ENCODE results near the gene SLC5A8.

The SLC5A8 gene

GRCh38 chr12:101173197-101173749, 36.8 kb downstream of the SLC5A8 start:
- Histone ChIP-seq H3K4me3 (IDR thresholded peaks at IDR 0.05; ENCODE audit: insufficient read depth, low read depth, low read length) (no peak overlapping the region), H2AFZ (ENCODE audit: low read depth) (no peak overlapping the region), H3K4me2 (no peak overlapping the region), H3K27me3 (ENCODE audit: insufficient read depth, low read depth) (no peaks in the 10 kb centered on the region), H3K27ac (no peak overlapping the region), H4K20me1 (ENCODE audit: insufficient read depth) (no peaks in the 10 kb centered on the region), H3K9ac (no peak overlapping the region), H3K36me3 (ENCODE audit: insufficient read depth) (no peaks in the 10 kb centered on the region), H3K4me1 (ENCODE audit: low read depth, poor library complexity, severe bottlenecking) (no peaks in the 10 kb centered on the region), H3K79me2 (ENCODE audit: insufficient read depth, low read depth) (no peaks in the 10 kb centered on the region)
- TF ChIP-seq, protein P1, sequence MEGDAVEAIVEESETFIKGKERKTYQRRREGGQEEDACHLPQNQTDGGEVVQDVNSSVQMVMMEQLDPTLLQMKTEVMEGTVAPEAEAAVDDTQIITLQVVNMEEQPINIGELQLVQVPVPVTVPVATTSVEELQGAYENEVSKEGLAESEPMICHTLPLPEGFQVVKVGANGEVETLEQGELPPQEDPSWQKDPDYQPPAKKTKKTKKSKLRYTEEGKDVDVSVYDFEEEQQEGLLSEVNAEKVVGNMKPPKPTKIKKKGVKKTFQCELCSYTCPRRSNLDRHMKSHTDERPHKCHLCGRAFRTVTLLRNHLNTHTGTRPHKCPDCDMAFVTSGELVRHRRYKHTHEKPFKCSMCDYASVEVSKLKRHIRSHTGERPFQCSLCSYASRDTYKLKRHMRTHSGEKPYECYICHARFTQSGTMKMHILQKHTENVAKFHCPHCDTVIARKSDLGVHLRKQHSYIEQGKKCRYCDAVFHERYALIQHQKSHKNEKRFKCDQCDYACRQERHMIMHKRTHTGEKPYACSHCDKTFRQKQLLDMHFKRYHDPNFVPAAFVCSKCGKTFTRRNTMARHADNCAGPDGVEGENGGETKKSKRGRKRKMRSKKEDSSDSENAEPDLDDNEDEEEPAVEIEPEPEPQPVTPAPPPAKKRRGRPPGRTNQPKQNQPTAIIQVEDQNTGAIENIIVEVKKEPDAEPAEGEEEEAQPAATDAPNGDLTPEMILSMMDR (conservative IDR thresholded peaks at IDR 0.05; ENCODE audit: low read depth, low read length), result no peak

DNA sequence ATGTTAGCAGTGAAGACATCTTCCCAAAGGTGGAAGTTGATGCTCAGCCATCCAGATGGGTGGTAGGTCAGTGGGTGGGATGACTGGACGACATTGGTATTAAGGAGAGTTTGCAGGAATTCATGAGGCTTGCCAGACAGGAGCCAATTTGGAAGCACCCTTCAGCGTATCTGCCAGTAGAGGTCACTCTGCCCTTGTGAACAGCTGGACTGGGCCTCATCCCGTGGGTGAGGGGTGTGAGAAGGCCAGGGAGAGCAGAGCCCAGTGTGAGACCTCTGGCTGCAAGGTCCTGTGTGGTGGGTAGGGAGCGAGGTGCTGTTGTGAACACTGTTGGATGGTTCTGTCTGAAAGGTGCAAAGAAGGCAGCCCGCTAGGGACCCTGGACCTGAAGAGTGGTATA, 37.7 kb downstream of the SLC5A8 start:
- Histone ChIP-seq H3K36me3 (ENCODE audit: insufficient read depth) (no peaks in the 10 kb centered on the region), H3K4me2 (no peak overlapping the region), H4K20me1 (ENCODE audit: insufficient read depth) (no peaks in the 10 kb centered on the region), H3K4me3 (IDR thresholded peaks at IDR 0.05; ENCODE audit: insufficient read depth, low read depth, low read length) (no peak overlapping the region), H3K27ac (no peak overlapping the region), H3K9ac (no peak overlapping the region), H3K4me1 (ENCODE audit: low read depth, poor library complexity, severe bottlenecking) (no peaks in the 10 kb centered on the region), H3K79me2 (ENCODE audit: insufficient read depth, low read depth) (no peaks in the 10 kb centered on the region), H3K27me3 (ENCODE audit: insufficient read depth, low read depth) (no peaks in the 10 kb centered on the region), H2AFZ (ENCODE audit: low read depth) (no peak overlapping the region)
- TF ChIP-seq, protein P1 (conservative IDR thresholded peaks at IDR 0.05; ENCODE audit: low read depth, low read length), result no peak

DNA sequence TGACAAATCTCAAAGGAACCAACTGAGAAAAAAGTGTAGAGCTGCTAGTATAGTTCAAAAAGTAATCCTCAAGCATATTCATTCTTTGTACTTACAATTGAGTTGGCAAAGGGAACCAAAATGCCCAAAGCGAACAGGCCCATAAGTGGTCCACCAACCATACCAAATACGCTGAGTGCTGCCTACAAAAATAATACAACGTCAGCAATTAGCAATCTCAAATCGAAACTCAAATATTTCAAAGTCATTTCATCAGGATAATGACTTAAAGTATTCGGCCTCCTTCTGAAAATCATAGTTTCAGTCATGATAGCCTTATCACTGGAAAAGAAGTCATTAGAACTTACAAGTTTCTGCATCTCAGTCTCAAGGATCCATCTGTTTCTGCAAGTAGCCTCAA, 42.0 kb downstream of the SLC5A8 start:
- H3K4me3 ChIP-seq (IDR thresholded peaks at IDR 0.05; ENCODE audit: insufficient read depth, low read depth, low read length), result no peak overlapping the region
- TF ChIP-seq, protein P1 (conservative IDR thresholded peaks at IDR 0.05; ENCODE audit: low read depth, low read length), result no peak

DNA sequence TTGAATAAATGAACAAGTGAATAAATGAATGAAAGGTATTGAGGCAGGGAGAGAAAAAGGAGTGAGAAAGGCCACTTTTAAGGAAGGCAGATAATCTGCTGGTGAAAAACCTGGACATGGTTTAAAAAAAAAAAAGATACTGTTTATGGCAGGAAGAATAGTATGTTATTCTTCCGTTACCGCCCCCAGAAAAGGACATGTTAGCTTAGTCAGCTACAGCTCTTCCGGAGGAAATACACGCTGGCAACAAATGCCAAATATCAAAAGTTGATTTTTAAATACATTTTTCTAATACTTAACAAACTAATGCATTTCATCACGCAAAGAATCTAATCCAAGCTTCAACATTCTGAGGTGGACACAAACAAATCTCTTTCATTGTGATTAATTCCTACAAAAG, 43.2 kb downstream of the SLC5A8 start:
- TF ChIP-seq, protein P1 (conservative IDR thresholded peaks at IDR 0.05; ENCODE audit: low read depth, low read length), result no peak
- no peaks in the 10 kb centered on the region for H3K27me3 ChIP-seq (ENCODE audit: insufficient read depth, low read depth)
- no peak overlapping the region for H3K4me2 ChIP-seq

More for the DNA sequence above, 42.0 kb downstream of the SLC5A8 start:
- Histone ChIP-seq H3K9ac (no peak overlapping the region), H3K36me3 (ENCODE audit: insufficient read depth) (no peaks in the 10 kb centered on the region), H4K20me1 (ENCODE audit: insufficient read depth) (no peaks in the 10 kb centered on the region), H3K4me2 (no peak overlapping the region), H3K79me2 (ENCODE audit: insufficient read depth, low read depth) (no peaks in the 10 kb centered on the region), H3K4me1 (ENCODE audit: low read depth, poor library complexity, severe bottlenecking) (no peaks in the 10 kb centered on the region), H2AFZ (ENCODE audit: low read depth) (no peak overlapping the region), H3K27ac (no peak overlapping the region), H3K27me3 (ENCODE audit: insufficient read depth, low read depth) (no peaks in the 10 kb centered on the region)

More for the DNA sequence above, 43.2 kb downstream of the SLC5A8 start:
- H3K4me3 ChIP-seq (IDR thresholded peaks at IDR 0.05; ENCODE audit: insufficient read depth, low read depth, low read length), result no peak overlapping the region
- no peaks in the 10 kb centered on the region for H3K4me1 ChIP-seq (ENCODE audit: low read depth, poor library complexity, severe bottlenecking)
- no peak overlapping the region for H2AFZ ChIP-seq (ENCODE audit: low read depth)
- no peaks in the 10 kb centered on the region for H4K20me1 ChIP-seq (ENCODE audit: insufficient read depth)
- H3K79me2 ChIP-seq (ENCODE audit: insufficient read depth, low read depth), result no peaks in the 10 kb centered on the region
- no peaks in the 10 kb centered on the region for H3K36me3 ChIP-seq (ENCODE audit: insufficient read depth)
- H3K27ac ChIP-seq, result no peak overlapping the region
- no peak overlapping the region for H3K9ac ChIP-seq
